Dermis blood vessel endothelial cell (primary cell): Measurements from ENCODE around the gene RAB41. TPM values are rescaled to one million over a fixed set of nuclear protein-coding genes. Genes with fewer than 3 reads are reported as not detected.
A peak's percentile ranks its signal among the peaks of the same experiment; 100 is the strongest.
"Not testable (repeated sequence)": the region's sequence is repeated elsewhere in the genome, so short reads cannot be mapped to it uniquely, and the experiment has no call there.

Source experiments
- DNase-seq: peaks from one replicate; pipeline ENCODE4 v3.0.0; 2010
- total RNA-seq: library from RNA; depleted of rRNA; stranded (reverse); fragments of >200 nt; gene quantifications from 2 replicates; pipeline ENCODE4 v1.2.3, GENCODE V29; 2014

RAB41 gene
- total RNA-seq, 1 donor from 2014 or later, result not detected

DNA sequence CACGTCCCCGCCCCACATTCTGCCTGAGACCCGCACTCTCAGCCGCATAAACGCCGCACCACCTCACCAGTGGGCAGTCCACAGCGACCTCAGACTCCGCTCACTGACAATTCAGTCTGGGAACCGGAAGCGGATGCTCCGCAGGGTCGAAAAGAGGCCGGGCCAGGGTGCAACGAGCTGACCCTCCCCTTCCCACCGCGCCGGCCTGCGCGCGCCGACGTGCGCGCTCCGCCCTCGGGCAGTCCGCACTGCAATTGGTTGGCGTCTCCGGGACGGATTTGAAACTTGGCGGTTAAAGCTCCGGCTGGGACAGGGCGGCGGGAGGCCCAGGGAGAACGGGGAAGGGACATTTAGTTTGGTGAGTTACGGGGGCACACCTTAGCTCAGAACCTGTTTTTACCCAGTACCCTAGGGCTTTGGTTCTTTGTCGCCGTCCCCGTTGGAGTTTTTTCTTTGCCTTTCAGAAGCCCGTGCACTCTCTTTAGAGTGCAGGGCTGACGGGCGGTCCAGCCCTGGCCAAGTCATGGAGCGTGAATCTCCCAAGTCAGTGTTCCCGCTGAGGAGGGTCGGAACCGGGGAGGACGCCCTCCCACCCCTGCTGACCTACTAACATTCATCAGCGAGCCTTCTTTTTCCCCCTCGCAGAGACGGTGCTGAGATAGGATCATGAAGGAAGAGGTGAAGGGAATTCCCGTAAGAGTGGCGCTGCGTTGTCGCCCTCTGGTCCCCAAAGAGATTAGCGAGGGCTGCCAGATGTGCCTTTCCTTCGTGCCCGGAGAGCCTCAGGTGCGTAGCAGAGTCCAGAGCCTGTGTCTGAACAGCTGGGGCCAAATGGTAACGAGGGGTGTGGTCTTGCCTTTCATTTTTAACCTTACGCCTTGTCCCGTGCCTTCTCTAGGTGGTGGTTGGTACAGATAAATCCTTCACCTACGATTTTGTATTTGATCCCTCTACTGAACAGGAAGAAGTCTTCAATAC lies 8.1 kb downstream of the RAB41 start, which contains the start of the genes KIF4A and PDZD11:
Gene KIF4A (plus strand): TSS at position 312 of the 978 bp plus-strand sequence. CDS start 355 bp downstream, at position 667.
Gene PDZD11 (minus strand): TSS at position 135 of the 978 bp plus-strand sequence. CDS start 586 bp downstream, outside the sequence.
- DNase-seq, result peak; percentile 85

DNA sequence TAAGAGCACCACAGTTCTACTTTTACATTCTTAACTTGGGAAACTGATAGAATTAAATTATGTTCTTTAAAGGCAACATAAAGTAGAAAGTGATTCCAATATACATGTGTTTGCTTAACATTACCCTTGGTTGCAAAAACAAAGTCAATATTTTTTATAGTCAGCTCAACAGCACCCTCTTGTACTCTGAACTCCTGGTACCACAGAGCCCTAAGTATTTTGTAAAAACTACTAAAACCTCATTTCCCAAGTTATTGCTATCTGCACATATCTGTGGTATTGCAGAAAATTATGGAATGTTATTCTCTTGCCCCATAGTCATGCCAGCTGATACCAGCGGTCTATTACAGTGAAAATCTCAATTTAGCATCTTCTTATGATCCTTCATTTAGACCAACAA lies 10.8 kb downstream of the RAB41 start:
- no peak for DNase-seq

DNA sequence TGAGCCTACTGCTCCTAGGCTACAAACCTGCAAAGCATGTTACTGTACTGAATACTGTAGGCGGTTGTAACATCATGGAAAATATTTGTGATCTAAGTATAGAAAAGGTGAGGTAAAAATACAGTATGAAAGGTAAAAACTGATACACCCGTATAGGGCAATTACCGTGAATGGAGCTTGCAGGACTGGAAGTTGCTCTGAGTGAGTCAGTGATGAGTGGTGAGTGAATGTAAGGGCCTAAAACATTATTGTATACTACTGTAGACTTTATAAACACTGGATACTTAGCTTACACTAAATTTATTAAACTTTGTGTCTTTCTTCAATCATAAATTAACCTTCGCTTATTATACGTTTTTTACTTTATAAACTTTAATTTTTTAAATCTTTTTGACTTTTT lies 11.6 kb downstream of the RAB41 start:
- peak; percentile 5 for DNase-seq

DNA sequence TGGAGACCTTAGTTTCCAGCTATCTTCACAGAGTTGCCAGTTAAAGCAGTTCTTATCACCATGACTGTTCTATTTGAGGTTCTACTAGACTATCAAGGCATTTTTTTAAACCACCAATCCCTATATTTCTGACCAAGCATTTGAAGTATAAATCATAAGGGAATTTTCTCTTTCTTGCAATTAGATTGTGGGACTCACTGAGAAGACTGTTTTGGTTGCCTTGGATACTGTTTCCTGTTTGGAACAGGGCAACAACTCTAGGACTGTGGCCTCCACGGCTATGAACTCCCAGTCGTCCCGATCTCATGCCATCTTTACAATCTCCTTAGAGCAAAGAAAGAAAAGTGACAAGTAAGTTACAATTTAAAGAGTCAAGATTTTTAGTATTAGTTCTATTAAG lies 19.7 kb downstream of the RAB41 start:
- peak; percentile 81 for DNase-seq

DNA sequence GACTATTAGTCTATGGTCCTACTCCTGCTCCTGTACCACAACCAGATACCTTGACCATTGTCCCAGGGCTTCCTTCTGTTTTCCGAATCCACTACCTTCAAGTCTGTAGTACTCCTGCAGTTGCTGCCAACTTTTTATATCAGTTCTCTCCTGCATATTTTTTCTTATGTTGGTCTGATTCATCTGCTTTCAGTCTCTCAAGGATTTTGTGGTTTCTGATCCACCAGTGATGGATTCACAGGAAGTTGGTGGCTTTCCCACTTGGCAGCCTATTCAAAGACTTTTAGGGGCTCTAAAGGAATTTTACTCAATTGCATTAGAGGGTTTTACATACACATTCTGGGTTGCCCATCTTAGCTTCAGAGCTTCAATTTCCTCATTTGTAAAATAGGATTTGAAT lies 31.5 kb downstream of the RAB41 start:
- no peak for DNase-seq

DNA sequence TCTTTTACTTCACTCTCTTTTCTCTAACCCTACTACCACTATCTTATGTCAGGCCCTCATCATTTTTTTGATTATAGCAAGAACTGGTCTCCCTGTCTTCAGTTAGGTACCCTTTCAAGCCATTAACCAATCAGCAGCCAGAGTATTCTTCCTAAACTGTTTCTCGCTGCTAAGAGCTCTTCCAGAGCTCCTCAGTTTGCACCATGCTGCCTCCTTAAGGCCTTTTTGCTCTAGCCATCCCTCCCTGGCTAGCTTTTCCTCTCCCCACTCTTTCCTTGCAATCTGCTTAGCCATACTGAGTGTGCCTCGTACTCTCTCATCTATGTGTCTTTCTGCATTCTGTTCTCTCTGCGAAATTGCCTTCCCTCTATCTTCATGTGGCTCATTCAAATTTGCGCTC lies 40.8 kb downstream of the RAB41 start:
- DNase-seq, result peak; percentile 5

DNA sequence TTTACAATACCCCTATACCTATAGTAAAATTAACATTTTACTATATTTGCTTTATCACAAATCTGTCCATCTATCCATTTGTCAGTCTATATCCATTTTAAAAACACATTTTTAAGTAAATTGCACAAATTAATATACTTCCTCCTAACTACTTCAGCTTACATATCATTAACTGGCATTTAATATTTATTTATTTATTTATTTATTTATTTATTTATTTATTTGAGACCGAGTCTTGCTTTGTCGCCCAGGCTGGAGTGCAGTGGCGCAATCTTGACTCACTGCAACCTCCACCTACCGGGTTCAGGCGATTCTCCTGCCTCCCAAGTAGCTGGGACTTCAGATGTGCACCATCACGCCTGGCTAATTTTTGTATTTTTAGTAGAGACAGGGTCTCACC lies 41.7 kb downstream of the RAB41 start:
- DNase-seq, result not testable (repeated sequence)

DNA sequence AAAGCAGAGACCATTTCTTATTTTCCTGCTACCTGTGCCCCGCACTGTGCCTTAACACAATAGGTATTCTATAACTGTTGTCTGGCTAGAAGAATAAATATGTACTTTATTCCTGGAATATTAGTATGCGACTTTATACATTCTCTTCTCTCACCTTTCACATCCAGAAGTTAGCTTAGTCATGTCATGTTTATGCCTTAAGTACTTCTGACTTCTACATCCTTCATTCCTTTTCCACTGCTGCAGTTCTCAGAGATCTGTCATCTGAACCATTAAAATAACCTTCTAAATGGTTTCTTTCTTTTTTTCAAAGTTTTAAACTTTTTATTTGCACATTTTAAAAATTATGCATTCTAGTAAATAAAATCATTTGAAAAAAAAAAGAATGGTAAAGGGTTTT lies 42.4 kb downstream of the RAB41 start:
- DNase-seq, result no peak

DNA sequence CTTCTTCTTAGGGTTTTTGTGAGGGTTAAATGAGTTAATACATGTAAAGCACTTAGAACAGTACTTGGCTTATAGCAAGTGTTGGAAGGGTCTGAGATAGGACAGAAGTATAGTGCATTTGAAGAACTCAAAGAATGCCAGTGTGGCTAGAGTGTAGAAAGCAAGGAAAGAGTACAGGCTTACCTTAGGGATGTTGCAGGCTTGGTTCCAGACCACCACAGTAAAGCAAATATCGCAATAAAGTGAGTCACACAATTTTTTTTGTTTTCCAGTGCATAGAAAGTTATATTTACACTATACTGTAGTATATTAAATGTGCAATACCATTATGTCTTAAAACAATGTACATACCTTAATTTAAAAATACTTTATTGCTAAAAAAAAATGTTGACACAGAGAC lies 49.2 kb downstream of the RAB41 start:
- no peak for DNase-seq

DNA sequence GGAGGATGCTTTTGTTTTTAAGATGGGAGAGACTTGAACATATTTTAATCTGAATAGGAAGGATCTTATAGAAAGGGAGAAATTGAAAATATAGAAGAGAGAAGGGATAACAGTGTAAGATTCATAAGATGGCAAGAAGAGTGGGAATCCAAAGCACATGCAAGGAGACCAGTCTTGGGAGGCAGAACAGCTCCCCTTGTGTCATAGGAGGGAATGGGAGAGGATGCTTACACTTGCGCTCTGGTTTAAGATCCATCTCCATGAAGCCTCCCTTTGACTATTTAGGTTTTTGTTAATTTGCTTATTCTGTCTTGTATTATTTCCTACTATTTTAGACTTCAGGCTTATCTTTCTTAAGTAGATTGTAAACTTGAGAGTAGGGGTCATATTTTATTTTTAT lies 50.6 kb downstream of the RAB41 start:
- no peak for DNase-seq

Other genes starting within 250 kb of the RAB41 start
- gene AWAT2, start 232.2 kb upstream of the RAB41 start, total RNA-seq, result 0.51 and 1.2 TPM in 2 replicates
- gene OTUD6A, start 219.7 kb upstream of the RAB41 start, total RNA-seq, result not detected in 2 replicates
- gene IGBP1, start 148.7 kb upstream of the RAB41 start, total RNA-seq, result 69.9 and 111 TPM in 2 replicates
- not detected in 2 replicates for gene DGAT2L6, start 104.7 kb upstream of the RAB41 start, total RNA-seq
- not detected in 2 replicates for gene AWAT1, start 47.5 kb upstream of the RAB41 start, total RNA-seq
- not detected in 2 replicates for gene P2RY4, start 22.0 kb upstream of the RAB41 start, total RNA-seq
- not detected in 2 replicates for gene ARR3, start 13.8 kb upstream of the RAB41 start, total RNA-seq
- gene PDZD11, start 7.8 kb downstream of the RAB41 start, total RNA-seq, result 35.3 and 43.2 TPM in 2 replicates
- 7.7 and 29.6 TPM in 2 replicates for gene KIF4A, start 7.9 kb downstream of the RAB41 start, total RNA-seq
- 0.17 TPM in 1 of 2 replicates, not detected in the other for gene GDPD2, start 141.1 kb downstream of the RAB41 start, total RNA-seq
- 0.88 and 1.7 TPM in 2 replicates for gene DLG3, start 162.7 kb downstream of the RAB41 start, total RNA-seq